B cell (primary cell): ENCODE data around the gene NKAIN2.

Source experiments
- EZH2 ChIP-seq: IDR thresholded peaks from 2 replicates; pipeline ENCODE4 v1.6.1; 2012; ENCODE audit warnings: borderline replicate concordance, low read depth, mild to moderate bottlenecking, moderate library complexity, low read length; ENCODE audit not compliant: insufficient read depth, poor library complexity, severe bottlenecking
- TF ChIP-seq, protein P1 (sequence below): fragments of 200-600 bp; IDR thresholded peaks from one replicate; pipeline ENCODE4 v1.8.0; 2022; ENCODE audit warnings: antibody characterized with exemption, mild to moderate bottlenecking

DNA sequence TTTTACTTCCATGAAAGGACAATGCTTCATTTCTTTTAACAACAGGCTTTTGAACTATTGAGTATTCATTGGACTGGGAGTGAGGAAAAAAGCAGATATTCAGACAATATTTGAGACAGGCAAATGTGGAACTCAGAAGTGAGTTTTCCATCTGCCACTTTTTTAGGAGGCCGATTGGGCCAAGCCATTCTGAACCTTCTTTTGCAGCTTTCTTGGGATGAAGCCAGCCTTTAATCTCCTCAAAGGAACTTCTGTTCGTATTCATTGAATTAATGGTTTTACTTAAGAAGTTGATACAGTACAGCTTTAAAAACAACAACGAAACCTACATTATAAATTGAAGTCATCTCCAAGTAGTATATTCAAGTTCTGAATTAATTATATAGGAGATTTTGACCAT is 971.5 kb downstream of the NKAIN2 start:
- TF ChIP-seq EZH2: no peak
- TF ChIP-seq, protein P1, sequence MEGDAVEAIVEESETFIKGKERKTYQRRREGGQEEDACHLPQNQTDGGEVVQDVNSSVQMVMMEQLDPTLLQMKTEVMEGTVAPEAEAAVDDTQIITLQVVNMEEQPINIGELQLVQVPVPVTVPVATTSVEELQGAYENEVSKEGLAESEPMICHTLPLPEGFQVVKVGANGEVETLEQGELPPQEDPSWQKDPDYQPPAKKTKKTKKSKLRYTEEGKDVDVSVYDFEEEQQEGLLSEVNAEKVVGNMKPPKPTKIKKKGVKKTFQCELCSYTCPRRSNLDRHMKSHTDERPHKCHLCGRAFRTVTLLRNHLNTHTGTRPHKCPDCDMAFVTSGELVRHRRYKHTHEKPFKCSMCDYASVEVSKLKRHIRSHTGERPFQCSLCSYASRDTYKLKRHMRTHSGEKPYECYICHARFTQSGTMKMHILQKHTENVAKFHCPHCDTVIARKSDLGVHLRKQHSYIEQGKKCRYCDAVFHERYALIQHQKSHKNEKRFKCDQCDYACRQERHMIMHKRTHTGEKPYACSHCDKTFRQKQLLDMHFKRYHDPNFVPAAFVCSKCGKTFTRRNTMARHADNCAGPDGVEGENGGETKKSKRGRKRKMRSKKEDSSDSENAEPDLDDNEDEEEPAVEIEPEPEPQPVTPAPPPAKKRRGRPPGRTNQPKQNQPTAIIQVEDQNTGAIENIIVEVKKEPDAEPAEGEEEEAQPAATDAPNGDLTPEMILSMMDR: no peak
